HL-60 (cell line): Measurements from ENCODE around the gene PLP2.

Experiments used
- POLR2AphosphoS5 ChIP-seq: IDR thresholded peaks from 2 replicates; pipeline ENCODE4 v1.6.1; 2012; ENCODE audit warnings: low read depth
- SPI1 ChIP-seq: IDR thresholded peaks from 2 replicates; pipeline ENCODE4 v1.6.1; 2012; ENCODE audit warnings: low read depth, mild to moderate bottlenecking, borderline replicate concordance
- TF ChIP-seq, protein P1 (sequence below): IDR thresholded peaks from 2 replicates; pipeline ENCODE4 v1.6.1; 2012; ENCODE audit warnings: low read depth; ENCODE audit not compliant: insufficient replicate concordance
- TF ChIP-seq, protein P2 (sequence below): IDR thresholded peaks from one replicate; pipeline ENCODE4 v1.5.1; 2011; ENCODE audit warnings: low read length, control low read depth, inconsistent platforms; ENCODE audit not compliant: insufficient read depth

DNA sequence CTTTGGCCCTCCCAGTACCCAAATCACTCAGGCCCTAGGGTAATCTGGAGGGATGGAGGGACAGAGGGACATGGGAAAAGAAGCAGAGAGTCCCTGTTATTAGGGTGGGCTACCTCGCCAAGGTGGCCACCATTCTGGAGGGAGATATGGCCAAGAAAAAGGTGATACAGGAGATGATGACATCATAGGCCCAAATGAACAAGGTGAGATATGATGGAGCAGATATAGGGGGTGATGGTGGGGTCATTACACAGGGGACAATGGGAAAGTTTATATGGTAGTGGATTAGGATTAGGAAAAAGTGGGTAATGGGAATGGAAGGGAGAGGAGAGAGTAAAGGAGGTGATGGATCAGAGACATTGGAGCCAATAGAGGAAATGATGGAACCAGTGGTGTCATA lies 41.2 kb downstream of the PLP2 start:
- TF ChIP-seq, protein P1, sequence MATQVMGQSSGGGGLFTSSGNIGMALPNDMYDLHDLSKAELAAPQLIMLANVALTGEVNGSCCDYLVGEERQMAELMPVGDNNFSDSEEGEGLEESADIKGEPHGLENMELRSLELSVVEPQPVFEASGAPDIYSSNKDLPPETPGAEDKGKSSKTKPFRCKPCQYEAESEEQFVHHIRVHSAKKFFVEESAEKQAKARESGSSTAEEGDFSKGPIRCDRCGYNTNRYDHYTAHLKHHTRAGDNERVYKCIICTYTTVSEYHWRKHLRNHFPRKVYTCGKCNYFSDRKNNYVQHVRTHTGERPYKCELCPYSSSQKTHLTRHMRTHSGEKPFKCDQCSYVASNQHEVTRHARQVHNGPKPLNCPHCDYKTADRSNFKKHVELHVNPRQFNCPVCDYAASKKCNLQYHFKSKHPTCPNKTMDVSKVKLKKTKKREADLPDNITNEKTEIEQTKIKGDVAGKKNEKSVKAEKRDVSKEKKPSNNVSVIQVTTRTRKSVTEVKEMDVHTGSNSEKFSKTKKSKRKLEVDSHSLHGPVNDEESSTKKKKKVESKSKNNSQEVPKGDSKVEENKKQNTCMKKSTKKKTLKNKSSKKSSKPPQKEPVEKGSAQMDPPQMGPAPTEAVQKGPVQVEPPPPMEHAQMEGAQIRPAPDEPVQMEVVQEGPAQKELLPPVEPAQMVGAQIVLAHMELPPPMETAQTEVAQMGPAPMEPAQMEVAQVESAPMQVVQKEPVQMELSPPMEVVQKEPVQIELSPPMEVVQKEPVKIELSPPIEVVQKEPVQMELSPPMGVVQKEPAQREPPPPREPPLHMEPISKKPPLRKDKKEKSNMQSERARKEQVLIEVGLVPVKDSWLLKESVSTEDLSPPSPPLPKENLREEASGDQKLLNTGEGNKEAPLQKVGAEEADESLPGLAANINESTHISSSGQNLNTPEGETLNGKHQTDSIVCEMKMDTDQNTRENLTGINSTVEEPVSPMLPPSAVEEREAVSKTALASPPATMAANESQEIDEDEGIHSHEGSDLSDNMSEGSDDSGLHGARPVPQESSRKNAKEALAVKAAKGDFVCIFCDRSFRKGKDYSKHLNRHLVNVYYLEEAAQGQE, result no peak
- TF ChIP-seq, protein P2, sequence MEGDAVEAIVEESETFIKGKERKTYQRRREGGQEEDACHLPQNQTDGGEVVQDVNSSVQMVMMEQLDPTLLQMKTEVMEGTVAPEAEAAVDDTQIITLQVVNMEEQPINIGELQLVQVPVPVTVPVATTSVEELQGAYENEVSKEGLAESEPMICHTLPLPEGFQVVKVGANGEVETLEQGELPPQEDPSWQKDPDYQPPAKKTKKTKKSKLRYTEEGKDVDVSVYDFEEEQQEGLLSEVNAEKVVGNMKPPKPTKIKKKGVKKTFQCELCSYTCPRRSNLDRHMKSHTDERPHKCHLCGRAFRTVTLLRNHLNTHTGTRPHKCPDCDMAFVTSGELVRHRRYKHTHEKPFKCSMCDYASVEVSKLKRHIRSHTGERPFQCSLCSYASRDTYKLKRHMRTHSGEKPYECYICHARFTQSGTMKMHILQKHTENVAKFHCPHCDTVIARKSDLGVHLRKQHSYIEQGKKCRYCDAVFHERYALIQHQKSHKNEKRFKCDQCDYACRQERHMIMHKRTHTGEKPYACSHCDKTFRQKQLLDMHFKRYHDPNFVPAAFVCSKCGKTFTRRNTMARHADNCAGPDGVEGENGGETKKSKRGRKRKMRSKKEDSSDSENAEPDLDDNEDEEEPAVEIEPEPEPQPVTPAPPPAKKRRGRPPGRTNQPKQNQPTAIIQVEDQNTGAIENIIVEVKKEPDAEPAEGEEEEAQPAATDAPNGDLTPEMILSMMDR, result no peak
- TF ChIP-seq POLR2AphosphoS5 (no peak), SPI1 (no peak)
